HS-27A (cell line): ENCODE results near the gene PKIG.
"Not testable (repeated sequence)": the region's sequence is repeated elsewhere in the genome, so short reads cannot be mapped to it uniquely, and the experiment has no call there.

Source experiments
- DNase-seq: peaks from one replicate; pipeline ENCODE4 v3.0.0-alpha.2; 2012; ENCODE audit warnings: low read depth, missing footprints

PKIG gene

DNA sequence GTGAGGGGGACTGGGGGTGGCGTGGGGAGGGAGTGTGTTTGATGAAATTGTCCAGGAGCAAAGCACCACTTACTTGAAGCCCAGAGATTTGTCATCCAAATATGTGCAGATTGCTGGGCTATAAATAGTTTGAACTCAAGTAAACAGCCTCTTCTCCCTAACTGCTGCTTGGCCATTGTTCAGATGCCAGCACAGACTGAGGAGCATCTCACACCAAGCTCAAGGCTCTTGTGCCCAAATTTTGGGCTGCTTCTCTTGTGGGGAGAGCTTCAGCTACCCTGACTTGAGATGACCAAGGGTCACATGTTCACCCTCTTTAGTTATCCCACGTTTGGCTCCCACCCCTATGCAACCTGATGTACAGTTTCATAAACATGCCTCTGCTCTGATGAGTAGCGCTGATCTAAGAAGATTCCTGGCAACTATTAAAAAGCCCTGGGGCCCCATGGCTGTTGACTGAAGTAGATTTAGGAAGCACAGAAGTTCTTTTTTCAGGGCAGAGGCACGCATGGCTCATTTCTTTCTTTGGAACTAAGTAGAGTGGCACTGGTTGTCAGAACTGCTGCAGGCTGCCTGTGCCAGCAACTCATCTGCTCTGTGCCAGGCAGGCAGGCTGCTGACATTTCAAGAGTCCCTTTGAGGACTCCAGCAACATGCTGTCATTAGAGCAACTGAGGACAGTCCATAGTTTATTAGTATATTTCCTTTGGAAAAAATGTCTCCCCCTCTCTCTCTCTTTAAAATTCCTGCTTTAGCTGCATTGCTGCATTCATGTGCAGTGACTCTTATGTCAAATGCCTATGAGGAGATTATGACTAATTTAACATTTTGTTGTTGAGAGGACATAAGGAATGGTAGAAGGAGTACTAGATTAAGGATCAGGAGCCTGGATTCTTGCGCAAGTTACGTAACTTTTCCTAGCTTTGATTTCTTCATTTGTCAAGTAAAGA, 9.6 kb upstream of the PKIG start:
- DNase-seq, result peak; percentile 87

DNA sequence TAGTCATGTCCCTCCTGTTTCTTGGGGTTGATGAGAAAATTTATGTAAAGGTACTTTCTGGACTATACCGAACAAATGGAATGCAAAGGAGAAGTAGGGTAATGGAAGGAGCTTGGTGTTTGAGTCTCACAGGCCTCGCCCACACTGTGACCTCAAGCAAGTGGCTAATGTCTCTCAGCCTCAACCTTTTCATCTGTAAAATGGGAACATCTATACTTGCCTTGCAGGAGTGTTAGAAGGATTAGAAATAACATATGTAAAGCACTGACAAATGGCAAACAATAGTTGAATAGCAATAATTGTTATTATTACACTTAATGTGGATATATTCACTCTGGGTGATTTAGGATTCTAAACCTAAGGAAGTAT, 8.9 kb upstream of the PKIG start:
- DNase-seq, result no peak

DNA sequence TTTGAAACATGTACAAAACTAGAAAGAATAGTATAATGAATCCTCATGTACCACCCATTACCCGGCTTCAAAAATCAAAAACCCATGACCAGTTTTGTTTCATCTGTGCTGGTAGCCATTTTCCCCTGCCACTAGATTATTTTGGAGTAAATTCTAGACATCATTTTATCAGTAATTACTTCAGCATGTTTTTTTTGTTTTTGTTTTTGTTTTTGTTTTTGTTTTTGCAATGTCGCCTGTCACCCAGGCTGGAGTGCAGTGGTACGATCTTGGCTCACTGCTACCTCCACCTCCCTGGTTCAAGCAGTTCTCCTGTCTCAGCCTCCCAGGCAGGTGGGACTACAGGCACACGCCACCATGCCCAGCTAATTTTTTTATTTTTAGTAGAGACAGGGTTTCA, 8.0 kb upstream of the PKIG start:
- DNase-seq, result no peak

DNA sequence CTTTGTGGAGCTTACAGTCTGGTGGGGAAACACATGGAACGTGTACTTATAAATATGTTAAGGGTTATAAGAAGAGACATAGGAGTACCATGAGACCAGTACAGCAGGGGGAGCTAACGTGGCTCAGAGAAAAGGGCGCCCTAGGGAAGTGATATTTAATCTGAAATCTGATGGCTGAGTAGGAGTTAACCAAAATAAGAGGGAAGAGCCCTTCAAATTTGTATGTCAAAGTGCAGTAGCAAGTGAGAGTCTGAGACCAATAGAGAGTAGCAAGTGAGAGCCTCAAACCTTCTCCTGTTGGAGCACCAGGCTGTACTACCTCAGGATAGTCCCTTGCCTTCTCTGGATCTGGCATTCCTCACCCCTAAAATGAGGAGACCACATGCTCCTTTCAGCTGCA, 6.1 kb upstream of the PKIG start:
- DNase-seq, result no peak

DNA sequence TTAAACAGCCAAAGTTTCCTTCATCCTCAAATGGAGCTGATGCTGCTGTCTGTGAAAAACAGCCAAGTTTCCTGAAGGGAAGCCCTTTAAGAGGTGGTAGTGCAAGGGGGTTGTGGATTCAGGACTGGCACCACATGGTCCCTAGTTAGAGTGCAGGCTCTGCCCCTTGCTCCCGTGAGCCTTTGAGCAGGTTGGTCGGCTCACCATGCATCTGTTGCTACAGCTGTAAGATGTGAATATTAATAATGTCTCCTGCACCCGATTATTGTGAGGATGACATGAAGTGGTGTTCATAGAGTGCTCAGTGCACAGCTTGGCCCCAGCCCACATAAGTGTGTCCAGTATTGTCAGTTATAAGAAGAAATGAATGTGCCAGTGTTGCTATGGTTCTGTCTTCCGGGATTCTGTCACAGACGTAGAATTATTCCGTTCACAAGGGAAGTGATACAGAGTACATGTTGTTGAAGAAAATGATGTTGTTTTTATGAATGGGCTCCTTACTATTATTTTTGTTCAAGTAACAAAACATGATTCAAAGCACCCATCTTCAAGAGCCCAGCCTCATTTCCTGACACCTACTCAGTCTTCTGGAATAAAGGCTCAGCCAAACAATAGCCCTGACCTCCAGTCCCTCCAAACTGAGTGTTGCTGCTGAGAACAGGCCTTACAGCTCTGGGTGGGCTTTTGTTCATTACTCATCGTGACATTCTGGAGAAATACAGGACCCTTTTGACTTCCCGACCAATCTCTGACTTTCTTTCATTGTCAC, 2.9 kb upstream of the PKIG start:
- DNase-seq, result no peak

DNA sequence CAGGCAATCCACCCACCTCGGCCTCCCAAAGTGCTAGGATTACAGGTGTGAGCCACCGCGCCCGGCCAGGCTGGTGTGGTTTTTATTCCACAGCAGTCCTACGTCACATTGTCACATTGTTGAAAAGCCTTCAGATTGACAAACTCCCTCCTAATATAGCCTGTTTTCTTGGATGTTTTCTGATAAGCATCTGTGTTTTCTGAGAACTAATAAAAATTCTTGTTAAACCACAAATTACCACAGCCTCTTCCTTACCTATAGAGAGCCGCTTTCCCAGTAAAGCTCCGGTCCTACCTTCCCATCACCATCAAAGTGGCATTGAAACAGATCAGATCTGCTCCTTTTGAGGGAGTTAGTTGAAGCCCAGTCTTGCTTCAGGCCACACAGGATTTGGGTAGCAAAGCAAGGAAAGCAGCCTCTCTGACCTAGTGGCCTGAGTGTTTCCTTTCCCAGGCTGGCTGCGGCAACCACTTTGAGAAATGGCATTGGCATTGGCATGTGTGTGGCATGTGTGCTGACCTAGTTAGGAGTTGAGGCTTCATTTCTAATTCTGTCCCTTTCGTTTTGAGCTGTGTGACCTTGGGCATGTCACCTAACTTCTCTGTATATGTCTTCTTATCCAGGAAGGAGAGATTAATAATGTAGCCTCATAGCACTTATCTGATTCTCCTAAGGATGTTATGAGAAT, 1.7 kb upstream of the PKIG start:
- DNase-seq, result no peak

DNA sequence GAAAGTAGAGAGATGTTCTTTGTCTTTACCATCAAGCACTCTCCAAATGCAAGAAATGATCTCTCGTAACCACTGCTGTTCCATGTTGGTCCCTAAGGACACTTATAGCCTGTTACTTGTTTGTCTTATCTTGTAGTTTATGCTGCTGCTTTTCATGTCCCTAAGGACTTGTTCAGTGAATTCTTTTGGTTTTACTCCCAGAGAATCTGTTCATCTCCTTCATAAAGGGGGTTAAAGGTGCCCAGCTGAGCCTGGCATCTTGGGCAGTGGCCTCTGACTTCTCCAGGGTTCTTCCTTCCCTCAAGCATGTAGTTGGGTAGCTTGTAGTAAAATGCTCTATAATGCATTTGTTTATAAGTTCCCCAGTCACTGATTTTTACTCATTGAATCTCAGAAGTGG, 864 bp upstream of the PKIG start:
- no peak for DNase-seq

DNA sequence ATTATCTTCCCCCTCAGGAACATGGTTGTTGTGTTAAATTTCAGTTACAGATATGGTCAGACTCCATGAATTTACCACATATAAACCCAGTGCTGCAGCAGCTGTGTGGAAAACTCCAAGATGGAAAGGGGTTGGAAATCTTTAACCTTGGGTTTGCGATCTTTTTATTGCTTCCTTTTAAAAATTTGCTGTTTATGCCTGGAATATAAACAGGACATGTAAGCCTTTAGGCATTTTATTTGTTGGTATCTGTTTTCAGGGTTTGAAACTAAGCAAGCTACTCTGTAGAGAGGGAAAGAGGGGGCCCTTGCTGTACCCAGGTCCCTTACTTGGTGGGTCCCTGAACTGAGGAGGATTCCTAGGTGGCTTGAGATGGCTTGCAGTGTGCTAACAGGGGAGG, 778 bp downstream of the PKIG start:
- no peak for DNase-seq

DNA sequence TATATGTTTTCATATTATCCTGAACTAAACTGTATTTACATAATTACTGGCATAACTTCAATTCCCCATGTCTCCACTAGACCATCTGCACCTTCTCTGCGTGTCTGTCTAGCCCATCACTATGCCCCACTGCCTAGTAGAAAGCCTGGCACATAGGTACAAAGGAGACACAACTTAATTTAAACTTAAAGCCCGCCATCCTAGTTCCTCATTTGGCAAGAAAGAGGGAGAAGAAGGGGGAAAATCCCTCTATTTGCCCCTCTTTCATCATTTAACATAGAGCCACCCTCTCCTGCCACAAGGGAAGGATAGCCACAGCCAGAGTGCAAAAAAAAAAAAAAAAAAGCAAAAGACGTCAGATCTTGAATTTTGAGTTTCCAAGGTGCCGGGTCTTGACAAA, 1.8 kb downstream of the PKIG start:
- DNase-seq, result no peak

DNA sequence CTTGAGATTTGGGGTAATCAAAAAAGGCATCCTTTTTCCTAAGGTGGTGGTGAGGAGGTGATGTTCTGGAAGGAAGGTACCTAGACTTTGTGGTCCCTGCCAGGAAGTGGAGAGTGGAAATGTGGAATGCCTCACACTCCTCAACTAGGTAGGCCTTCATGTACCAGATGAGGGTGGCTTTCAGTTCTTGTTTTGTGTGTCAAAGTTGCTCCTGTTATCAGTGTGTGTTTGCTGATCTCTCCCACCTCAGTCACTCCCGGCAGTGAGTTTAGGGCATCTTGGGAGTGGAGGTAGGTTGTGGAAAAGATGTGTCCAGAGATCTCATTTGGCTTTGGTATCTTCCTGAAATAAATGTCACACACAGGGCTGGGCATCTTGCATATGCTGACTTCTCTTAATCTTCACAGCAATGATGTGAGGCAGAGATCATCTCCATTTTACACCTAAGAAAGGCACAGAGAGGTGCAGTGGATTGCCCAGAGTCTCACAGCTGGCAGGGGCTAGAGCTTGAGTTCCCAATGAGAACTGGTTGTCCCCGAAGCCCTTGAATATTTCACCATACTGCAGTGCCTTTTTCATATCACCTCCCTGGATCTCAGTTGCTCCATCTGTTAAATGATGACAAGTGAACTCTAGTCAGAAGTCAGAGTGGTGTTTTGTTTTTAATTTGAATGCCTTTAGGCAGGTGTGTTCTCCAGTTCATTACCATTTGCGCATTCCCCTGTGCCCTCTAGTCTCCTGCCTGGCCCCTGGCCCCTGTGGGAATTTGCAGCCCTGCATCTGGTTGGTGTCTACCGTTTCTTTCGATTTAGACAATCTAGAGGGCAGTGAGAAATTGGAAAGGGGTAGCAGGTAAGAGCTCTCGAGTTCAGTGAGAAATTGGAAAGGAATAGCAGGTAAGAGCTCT, 2.9 kb downstream of the PKIG start:
- no peak for DNase-seq

DNA sequence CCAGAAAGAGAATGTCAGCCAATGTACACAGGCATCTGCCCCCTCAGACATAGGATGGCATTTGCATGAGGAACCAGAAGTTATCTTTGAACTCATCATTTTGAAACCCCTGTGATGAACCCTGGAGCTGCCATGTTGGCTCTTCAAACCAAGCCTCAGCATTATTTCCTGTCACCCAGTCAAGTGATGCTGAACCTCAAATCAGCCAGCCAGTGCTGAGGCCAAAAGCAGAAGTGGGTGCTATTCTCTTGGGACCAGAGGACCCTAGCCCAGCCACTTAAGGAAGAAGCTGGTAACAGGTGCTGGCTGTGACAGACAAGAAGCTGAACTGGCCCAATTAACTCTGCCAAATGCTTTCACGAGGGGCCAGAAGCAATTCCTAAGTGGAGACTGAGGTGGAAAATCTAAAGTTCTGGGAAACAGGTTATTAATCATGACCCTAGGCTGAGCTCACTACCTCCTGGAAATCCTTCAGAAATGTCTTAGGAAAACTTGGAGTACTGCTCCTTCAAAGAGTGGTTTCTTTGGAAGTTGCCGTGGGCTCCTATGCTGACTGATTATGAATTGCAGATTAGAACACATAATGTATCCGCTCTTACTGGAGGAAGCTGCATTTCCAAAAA, 4.0 kb downstream of the PKIG start:
- DNase-seq, result no peak

DNA sequence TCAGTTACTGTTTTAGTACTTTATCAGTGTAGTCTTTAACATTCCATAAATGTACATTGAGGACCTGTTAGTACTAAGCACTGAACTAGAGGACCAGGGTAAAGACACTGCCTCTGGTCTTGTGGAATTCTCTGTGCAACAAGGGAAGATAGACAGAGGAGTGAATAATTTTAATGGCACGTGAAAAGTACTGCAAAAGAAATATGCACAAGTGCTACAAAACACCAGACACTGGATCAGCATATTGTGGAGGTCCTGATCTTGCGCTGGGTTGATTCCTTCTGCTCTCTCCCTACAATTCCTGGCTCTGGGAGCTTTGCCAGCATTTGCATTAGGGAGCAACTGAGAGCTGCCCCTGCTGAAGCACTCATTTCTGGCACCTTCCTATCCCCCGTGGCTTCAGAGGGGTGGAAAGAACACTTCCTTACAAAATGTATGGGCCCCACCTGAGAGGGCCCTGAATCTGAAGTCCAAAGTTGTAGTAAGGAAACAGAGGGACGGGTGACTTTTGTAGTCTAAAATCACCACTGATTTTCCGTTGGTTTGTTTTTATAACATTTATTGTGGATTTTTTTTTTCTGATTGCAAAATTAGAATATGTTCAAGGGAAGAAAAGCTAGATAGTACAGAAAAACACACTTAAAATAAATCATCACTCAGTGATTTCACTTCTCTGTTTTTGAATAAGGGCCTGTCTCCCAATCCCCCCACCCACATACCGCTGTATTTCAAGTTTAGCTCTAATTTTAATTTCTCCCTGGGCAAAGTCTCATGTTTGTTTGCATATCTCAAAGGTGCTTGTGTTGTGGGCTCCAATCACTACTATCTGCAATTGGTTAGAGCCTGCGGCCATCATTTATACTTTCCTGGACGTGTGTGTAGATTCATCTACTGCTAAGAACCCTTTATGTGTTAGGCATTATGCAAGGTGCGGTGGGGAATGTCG, 4.9 kb downstream of the PKIG start:
- no peak for DNase-seq

DNA sequence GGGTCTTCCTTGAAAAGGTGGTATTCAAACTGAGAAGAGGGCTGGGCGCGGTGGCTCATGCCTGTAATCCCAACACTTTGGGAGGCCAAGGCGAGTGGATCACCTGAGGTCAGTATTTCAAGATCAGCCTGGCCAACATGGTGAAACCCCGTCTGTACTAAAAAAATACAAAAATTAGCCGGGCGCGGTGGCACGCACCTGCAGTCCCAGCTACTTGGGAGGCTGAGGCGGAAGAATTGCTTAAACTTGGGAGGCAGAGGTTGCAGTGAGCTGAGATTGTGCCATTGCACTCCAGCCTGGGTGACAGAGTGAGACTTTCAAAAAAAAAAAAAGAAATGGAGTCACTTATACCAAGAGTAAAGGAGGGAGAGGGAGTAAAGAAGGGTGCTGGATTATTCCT, 5.9 kb downstream of the PKIG start:
- not testable (repeated sequence) for DNase-seq

DNA sequence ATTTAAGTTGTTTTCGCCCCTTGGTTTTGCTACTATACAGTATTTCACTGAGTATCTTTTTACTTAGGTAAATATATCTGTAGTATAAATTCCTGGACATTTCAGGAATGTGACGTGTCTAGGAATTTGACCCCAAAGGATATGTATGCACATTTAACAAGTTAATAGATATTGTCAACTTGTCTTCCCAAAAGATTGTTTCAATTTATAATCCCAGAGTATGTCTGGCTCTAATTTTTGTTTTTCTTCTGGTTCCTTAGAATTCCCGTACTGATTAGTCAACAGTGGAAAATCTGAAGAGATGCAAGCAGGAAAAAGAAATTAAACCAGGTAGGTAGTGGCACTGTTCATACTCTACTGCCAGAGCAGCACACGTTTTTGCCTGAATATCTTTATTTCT, 7.2 kb downstream of the PKIG start:
- DNase-seq, result no peak

DNA sequence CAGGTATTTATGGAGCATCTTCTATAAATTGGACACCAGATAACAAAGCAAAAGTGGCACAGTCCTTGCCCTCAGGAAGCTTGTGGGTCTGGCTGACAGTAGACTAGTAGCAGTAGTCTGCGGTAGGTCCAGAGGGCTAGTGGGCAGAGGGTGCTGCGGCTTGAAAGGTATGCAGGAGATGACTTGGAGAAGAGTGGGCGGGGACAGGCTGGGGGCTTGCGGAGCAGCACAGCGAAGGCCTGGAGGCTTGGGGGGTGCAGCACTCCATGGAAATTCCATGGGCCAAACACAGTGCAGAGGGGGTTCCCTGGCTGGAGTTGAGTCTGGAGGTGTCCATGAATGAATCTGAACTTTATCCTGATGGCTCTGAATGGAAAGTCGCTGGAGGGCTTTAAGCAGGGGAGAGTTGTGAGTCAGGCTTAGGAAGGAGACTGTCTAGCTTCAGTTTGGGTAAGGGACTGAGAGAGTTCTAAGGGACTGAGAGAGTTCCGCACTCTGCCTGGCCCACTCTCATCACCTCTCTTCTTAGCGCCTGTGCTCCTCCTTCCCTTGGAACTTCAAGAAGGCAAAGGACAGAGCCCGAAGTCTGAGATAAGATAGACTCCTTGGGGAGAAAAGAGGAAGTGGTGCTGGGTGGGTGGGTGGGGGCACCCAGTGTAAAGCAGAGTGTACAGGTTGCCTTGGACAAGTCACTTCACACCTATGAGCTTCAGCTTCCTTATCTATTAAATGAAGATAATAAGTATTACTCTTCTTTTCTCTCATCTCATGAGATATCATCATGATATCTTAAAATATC, 8.8 kb downstream of the PKIG start:
- DNase-seq, result no peak

DNA sequence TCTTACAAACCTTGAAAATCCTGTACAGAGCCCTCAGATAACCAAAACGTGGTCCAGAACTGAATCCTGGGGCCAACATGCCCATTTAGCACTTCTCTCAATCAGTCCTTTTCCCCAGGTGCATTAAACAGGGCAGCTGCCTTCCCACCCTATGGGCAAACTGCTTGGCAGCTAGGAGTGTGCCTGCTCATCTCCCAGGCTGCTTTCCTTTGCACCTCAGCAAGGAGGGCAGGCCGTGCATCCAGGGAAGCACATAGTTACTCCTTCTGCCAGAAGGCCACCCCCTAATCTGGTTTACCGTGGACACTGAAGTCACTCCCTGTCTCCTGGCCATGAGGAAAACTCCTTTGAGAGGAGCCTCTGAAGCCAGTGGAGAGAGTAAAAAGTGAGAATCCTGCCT, 10.0 kb downstream of the PKIG start:
- DNase-seq, result no peak

DNA sequence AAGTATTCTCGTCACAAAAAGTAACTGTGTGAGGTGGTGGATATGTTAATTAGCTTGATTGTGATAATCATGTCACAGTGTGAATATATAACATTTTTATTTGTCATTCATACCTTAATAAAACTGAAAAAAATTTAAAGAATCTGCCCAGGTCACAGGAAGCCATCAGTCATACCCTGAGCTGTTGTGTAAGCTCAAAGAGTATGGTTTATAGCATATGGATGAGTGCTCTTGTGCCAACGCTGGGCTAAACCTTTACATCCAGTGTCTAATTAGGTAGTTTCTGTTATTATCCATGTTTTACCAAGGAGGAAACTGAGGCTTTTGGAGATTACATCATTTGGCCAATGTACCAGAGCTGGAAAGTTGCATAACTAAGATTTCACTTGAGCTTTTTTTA, 11.4 kb downstream of the PKIG start:
- DNase-seq, result no peak

DNA sequence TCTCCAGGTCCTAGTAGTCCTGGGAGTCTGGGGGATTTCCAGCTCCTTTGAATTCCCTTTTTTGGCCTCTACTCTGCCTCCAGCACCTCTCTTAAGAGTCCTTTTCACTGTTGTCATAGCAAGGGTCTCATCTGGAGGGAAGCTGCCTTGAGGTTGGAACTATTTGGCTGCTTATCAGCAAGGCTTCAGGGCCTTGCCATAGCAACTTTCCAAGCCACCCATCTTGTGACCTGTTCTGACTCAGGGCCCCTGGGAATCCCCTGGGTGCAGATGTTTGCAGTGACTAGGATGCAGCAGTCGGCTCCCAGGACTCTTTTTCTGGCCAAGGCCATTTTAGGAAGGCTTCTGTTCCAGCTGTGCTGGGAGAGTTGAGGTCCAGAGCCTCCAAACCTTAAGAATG, 12.4 kb downstream of the PKIG start:
- DNase-seq, result no peak

DNA sequence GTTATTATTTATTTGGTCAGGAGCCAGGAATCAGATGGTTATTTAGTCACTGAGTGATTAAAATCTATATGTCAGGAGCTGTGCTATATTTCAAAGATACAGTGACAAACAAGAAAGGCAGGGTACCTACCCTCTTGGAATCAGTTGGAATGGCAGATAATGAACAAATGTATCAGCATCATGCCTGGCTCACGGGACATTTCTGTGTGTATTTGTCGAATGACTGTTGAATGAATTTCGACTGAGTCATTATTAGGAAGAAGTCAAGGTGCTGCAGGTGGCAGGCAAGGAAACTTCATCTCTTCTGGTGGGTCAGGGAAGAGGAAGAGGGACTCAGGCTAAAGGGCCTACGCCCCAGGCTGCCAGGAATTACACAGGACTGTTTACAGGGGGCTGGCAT, 13.6 kb downstream of the PKIG start:
- no peak for DNase-seq
